GM19043 (cell line): ENCODE data around the gene NCOA7.
"Not testable (repeated sequence)": the region's sequence is repeated elsewhere in the genome, so short reads cannot be mapped to it uniquely, and the experiment has no call there.

Source experiments
- ATAC-seq: cut with Tn5 transposase; IDR thresholded peaks from one replicate; pipeline ENCODE4 v1.9.1; 2021; ENCODE audit warnings: low read depth; ENCODE audit not compliant: unreplicated experiment

NCOA7 gene

GRCh38 chr6:125961117-125961516 lies 170.4 kb downstream of the NCOA7 start:
- ATAC-seq: no peak

- ATAC-seq: no peak
These were observed 172.2 kb downstream of the NCOA7 start for GRCh38 chr6:125962900-125963497.

- ATAC-seq: no peak
These were observed 173.1 kb downstream of the NCOA7 start for GRCh38 chr6:125963817-125964216.

GRCh38 chr6:125966569-125966968 lies 175.8 kb downstream of the NCOA7 start:
- no peak for ATAC-seq

GRCh38 chr6:125968493-125968892 lies 177.7 kb downstream of the NCOA7 start:
- ATAC-seq: no peak

GRCh38 chr6:125970760-125971159 lies 180.0 kb downstream of the NCOA7 start:
- no peak for ATAC-seq

- not testable (repeated sequence) for ATAC-seq
These were observed 181.7 kb downstream of the NCOA7 start for GRCh38 chr6:125972478-125972877.

- peak; percentile 83 for ATAC-seq
These were observed 183.6 kb downstream of the NCOA7 start for GRCh38 chr6:125974214-125974866.

- ATAC-seq: no peak
These were observed 188.3 kb downstream of the NCOA7 start for GRCh38 chr6:125979101-125979500.
